Right lobe of liver (tissue), 4 donors: ENCODE results near the gene PCDHGB6.

ENCODE experiments used
- POLR2A ChIP-seq: fragments of 450-650 bp; IDR thresholded peaks from one replicate; pipeline ENCODE4 v1.6.1; 2017; ENCODE audit warnings: antibody characterized with exemption, mild to moderate bottlenecking
- TF ChIP-seq, protein P1 (sequence below), 4 donors: fragments of 200-600 bp in 3 of 4; fragments of 450-650 bp in 1 of 4; IDR thresholded peaks; one replicate each; pipeline versions ENCODE4 v1.5.1 to v1.8.0; 2016 to 2022; ENCODE audit warnings: antibody characterized with exemption in 4 of 4, mild to moderate bottlenecking in 2 of 4
- donor health status: DM: no; HTN: no; CAD: no.
- donor health status: DM: no; HTN: no; CAD: no.
- donor health status: DM: no; HTN: yes; CAD: no.

DNA sequence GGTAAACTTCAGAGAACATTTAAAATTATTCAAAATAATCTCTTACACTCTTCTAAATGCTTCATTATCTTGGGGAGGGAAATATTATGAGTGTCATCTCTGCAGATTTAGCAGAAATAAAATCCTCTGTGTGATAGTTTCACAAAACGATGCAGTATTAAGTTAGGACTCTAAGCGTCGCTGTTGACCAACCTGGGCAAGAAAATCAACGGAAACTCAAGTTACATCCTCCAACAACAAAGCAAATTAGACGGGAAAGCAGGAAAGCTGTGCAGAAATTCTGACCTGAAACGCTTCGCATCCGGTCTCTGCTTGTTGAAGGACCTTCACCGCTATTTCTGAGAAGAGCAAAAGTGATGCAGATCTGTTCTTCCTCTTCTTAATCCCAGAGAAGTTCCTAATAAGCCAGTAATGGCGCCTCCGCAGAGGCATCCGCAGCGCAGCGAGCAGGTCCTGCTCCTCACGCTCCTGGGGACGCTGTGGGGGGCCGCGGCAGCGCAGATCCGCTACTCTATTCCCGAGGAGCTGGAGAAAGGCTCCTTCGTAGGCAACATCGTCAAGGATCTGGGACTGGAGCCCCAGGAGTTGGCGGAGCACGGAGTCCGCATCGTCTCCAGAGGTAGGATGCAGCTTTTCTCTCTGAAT, 34.0 kb upstream of the PCDHGB6 start, which contains the start of gene PCDHGA6:
- TF ChIP-seq, protein P1, sequence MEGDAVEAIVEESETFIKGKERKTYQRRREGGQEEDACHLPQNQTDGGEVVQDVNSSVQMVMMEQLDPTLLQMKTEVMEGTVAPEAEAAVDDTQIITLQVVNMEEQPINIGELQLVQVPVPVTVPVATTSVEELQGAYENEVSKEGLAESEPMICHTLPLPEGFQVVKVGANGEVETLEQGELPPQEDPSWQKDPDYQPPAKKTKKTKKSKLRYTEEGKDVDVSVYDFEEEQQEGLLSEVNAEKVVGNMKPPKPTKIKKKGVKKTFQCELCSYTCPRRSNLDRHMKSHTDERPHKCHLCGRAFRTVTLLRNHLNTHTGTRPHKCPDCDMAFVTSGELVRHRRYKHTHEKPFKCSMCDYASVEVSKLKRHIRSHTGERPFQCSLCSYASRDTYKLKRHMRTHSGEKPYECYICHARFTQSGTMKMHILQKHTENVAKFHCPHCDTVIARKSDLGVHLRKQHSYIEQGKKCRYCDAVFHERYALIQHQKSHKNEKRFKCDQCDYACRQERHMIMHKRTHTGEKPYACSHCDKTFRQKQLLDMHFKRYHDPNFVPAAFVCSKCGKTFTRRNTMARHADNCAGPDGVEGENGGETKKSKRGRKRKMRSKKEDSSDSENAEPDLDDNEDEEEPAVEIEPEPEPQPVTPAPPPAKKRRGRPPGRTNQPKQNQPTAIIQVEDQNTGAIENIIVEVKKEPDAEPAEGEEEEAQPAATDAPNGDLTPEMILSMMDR (IDR thresholded peaks at IDR 0.05), result peak; percentile 4 to 31 (median 26)
- TF ChIP-seq POLR2A, result no peak
